ENCODE data around the gene MYO9B. TPM values are rescaled to one million over a fixed set of nuclear protein-coding genes. Genes with fewer than 3 reads are reported as not detected.

MYO9B gene
- total RNA-seq, 1 donor from 2014 or later, result 123 TPM

DNA sequence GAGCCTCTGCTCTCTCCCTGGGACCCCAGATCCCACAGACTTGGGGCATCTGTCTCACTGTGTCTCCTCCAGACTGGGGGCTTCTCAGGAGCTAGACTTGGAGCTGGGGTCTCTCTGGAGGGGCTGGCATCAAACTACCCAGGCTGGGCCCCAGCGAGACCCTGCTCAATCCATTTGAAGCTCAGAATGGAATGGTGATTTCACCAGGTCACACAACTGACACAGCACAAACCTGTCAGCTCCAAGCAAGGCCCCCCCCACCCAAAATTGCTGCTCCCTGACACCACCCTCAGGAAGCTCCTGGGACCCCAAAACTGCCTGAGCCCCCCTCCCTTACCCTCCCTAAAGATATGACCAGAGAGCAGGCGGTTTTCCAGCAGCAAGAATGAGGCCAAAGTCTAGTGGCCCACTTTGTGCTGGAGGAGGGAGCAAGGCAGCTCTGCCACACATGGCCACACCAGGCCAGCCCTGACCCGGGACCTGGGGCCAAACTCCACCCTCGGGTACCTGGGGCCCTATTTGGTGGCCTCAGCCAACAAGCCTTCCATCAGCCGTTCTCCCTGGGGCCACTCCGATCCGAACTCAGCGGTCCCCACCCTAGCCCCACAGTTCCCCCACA is 167.7 kb downstream of the MYO9B start:
- Histone ChIP-seq H3K9me3 (ENCODE audit: insufficient read depth, low read depth, low read length) (no peaks in the 10 kb centered on the region), H3K27ac (ENCODE audit: low read depth, low read length) (no peak overlapping the region), H3K4me3 (ENCODE audit: insufficient read depth, low read depth, low read length) (peak overlapping the region; percentile 74), H2AFZ (ENCODE audit: low read depth, low read length) (no peak overlapping the region), H3K79me2 (ENCODE audit: insufficient read depth, low read length) (peaks cover 32% of the 10 kb centered on the region), H3K4me2 (ENCODE audit: low read length) (peak overlapping the region; percentile 96), H3K27me3 (ENCODE audit: insufficient read depth, low read length) (no peaks in the 10 kb centered on the region), H3K36me3 (ENCODE audit: insufficient read depth, low read length) (no peaks in the 10 kb centered on the region), H3K4me1 (ENCODE audit: insufficient read depth, low read length) (peaks cover 19% of the 10 kb centered on the region), H4K20me1 (ENCODE audit: insufficient read depth, low read length) (peaks cover 29% of the 10 kb centered on the region), H3K9ac (ENCODE audit: low read length) (peak overlapping the region; percentile 79)
- DNase-seq (ENCODE audit: low read depth), result no peak
- peaks cover 9% of the 10 kb centered on the region for H3K36me3 Mint-ChIP-seq (ENCODE audit: low read depth, unreplicated experiment)
- H3K9me3 Mint-ChIP-seq (ENCODE audit: unreplicated experiment), result no peaks in the 10 kb centered on the region
- TF ChIP-seq EZH2 (IDR thresholded peaks at IDR 0.05; ENCODE audit: insufficient read depth, low read length) (no peak), CTCF (IDR thresholded peaks at IDR 0.05; ENCODE audit: insufficient read depth, low read depth, low read length) (no peak)
- peak overlapping the region; percentile 95 for H3K4me3 Mint-ChIP-seq (ENCODE audit: unreplicated experiment)
- H3K4me1 Mint-ChIP-seq (ENCODE audit: low read depth, unreplicated experiment), result peaks cover 16% of the 10 kb centered on the region
- H3K27ac Mint-ChIP-seq (ENCODE audit: unreplicated experiment), result peak overlapping the region; percentile 75
- H3K27me3 Mint-ChIP-seq (ENCODE audit: low read depth, unreplicated experiment), result no peaks in the 10 kb centered on the region
- no peak for FAIRE-seq

GRCh38 chr19:17243830-17244617 is 168.4 kb downstream of the MYO9B start:
- H3K4me1 Mint-ChIP-seq (ENCODE audit: low read depth, unreplicated experiment), result peaks cover 18% of the 10 kb centered on the region
- TF ChIP-seq CTCF (IDR thresholded peaks at IDR 0.05; ENCODE audit: insufficient read depth, low read depth, low read length), result no peak
- no peak for TF ChIP-seq EZH2 (IDR thresholded peaks at IDR 0.05; ENCODE audit: insufficient read depth, low read length)
- no peak for DNase-seq (ENCODE audit: low read depth)
- no peak overlapping the region for H3K27ac ChIP-seq (ENCODE audit: low read depth, low read length)
- H3K36me3 ChIP-seq (ENCODE audit: insufficient read depth, low read length), result no peaks in the 10 kb centered on the region
- H3K36me3 Mint-ChIP-seq (ENCODE audit: low read depth, unreplicated experiment), result peaks cover 9% of the 10 kb centered on the region
- H4K20me1 ChIP-seq (ENCODE audit: insufficient read depth, low read length), result peaks cover 29% of the 10 kb centered on the region
- H3K4me3 Mint-ChIP-seq (ENCODE audit: unreplicated experiment), result peak overlapping the region; percentile 95
- H3K4me2 ChIP-seq (ENCODE audit: low read length), result peak overlapping the region; percentile 96
- H3K9me3 Mint-ChIP-seq (ENCODE audit: unreplicated experiment), result no peaks in the 10 kb centered on the region
- peaks cover 19% of the 10 kb centered on the region for H3K4me1 ChIP-seq (ENCODE audit: insufficient read depth, low read length)
- H2AFZ ChIP-seq (ENCODE audit: low read depth, low read length), result peak overlapping the region; percentile 71
- no peaks in the 10 kb centered on the region for H3K27me3 Mint-ChIP-seq (ENCODE audit: low read depth, unreplicated experiment)
- peak overlapping the region; percentile 74 for H3K4me3 ChIP-seq (ENCODE audit: insufficient read depth, low read depth, low read length)
- no peaks in the 10 kb centered on the region for H3K9me3 ChIP-seq (ENCODE audit: insufficient read depth, low read depth, low read length)
- H3K27ac Mint-ChIP-seq (ENCODE audit: unreplicated experiment), result peak overlapping the region; percentile 62
- H3K9ac ChIP-seq (ENCODE audit: low read length), result peak overlapping the region; percentile 79
- H3K27me3 ChIP-seq (ENCODE audit: insufficient read depth, low read length), result no peaks in the 10 kb centered on the region
- no peak for FAIRE-seq
- peaks cover 32% of the 10 kb centered on the region for H3K79me2 ChIP-seq (ENCODE audit: insufficient read depth, low read length)
